ENCODE data around the gene DOCK3. TPM values are rescaled to one million over a fixed set of nuclear protein-coding genes. Genes with fewer than 3 reads are reported as not detected.
A peak's percentile ranks its signal among the peaks of the same experiment; 100 is the strongest.
"Not testable (repeated sequence)": the region's sequence is repeated elsewhere in the genome, so short reads cannot be mapped to it uniquely, and the experiment has no call there.

Gene DOCK3
- total RNA-seq, 1 donor from 2014 or later: not detected

- no peak for DNase-seq (ENCODE audit: low read depth in 2 of 2)
Measured at GRCh38 chr3:50676031-50676705, 1.4 kb downstream of the DOCK3 start.

- no peak for DNase-seq (ENCODE audit: low read depth in 2 of 2)
Measured at GRCh38 chr3:50687127-50687751, 12.5 kb downstream of the DOCK3 start.

GRCh38 chr3:50687916-50688315, 13.2 kb downstream of the DOCK3 start:
- no peak for DNase-seq (ENCODE audit: low read depth in 2 of 2)

- not testable (repeated sequence) for DNase-seq (ENCODE audit: low read depth in 2 of 2)
Measured at GRCh38 chr3:50688602-50689001, 13.9 kb downstream of the DOCK3 start.

GRCh38 chr3:50689558-50689957, 14.8 kb downstream of the DOCK3 start:
- DNase-seq (ENCODE audit: low read depth in 2 of 2): no peak

- no peak for DNase-seq (ENCODE audit: low read depth in 2 of 2)
Measured at GRCh38 chr3:50695031-50695430, 20.3 kb downstream of the DOCK3 start.

GRCh38 chr3:50696276-50696675, 21.5 kb downstream of the DOCK3 start:
- DNase-seq (ENCODE audit: low read depth in 2 of 2): no peak

GRCh38 chr3:50698269-50698668, 23.5 kb downstream of the DOCK3 start:
- no peak for DNase-seq (ENCODE audit: low read depth in 2 of 2)

GRCh38 chr3:50708620-50709019, 33.9 kb downstream of the DOCK3 start:
- DNase-seq (ENCODE audit: low read depth in 2 of 2): no peak

- DNase-seq (ENCODE audit: low read depth in 2 of 2): peak; percentile 40 to 42
Measured at GRCh38 chr3:50714946-50715345, 40.2 kb downstream of the DOCK3 start.

- DNase-seq (ENCODE audit: low read depth in 2 of 2): no peak
Measured at GRCh38 chr3:50724831-50725230, 50.1 kb downstream of the DOCK3 start.

GRCh38 chr3:50734985-50735384, 60.3 kb downstream of the DOCK3 start:
- DNase-seq (ENCODE audit: low read depth in 2 of 2): no peak

- no peak for DNase-seq (ENCODE audit: low read depth in 2 of 2)
Measured at GRCh38 chr3:50737193-50737905, 62.6 kb downstream of the DOCK3 start.

- no peak for DNase-seq (ENCODE audit: low read depth in 2 of 2)
Measured at GRCh38 chr3:50737906-50738598, 63.3 kb downstream of the DOCK3 start.

- DNase-seq (ENCODE audit: low read depth in 2 of 2): no peak
Measured at GRCh38 chr3:50743643-50744042, 68.9 kb downstream of the DOCK3 start.

- no peak for DNase-seq (ENCODE audit: low read depth in 2 of 2)
Measured at GRCh38 chr3:50749822-50750221, 75.1 kb downstream of the DOCK3 start.

GRCh38 chr3:50759015-50759414, 84.3 kb downstream of the DOCK3 start:
- no peak for DNase-seq (ENCODE audit: low read depth in 2 of 2)

GRCh38 chr3:50777680-50778079, 103.0 kb downstream of the DOCK3 start:
- no peak for DNase-seq (ENCODE audit: low read depth in 2 of 2)

GRCh38 chr3:50781766-50782165, 107.0 kb downstream of the DOCK3 start:
- not testable (repeated sequence) for DNase-seq (ENCODE audit: low read depth in 2 of 2)

- DNase-seq (ENCODE audit: low read depth in 2 of 2): no peak
Measured at GRCh38 chr3:50786631-50787030, 111.9 kb downstream of the DOCK3 start.

GRCh38 chr3:50790894-50791293, 116.2 kb downstream of the DOCK3 start:
- not testable (repeated sequence) for DNase-seq (ENCODE audit: low read depth in 2 of 2)

- no peak for DNase-seq (ENCODE audit: low read depth in 2 of 2)
Measured at GRCh38 chr3:50792568-50792967, 117.8 kb downstream of the DOCK3 start.
